HG02588 (cell line): ENCODE data around the gene SDF2L1.
"Not testable (repeated sequence)": the region's sequence is repeated elsewhere in the genome, so short reads cannot be mapped to it uniquely, and the experiment has no call there.

ENCODE experiments used
- ATAC-seq: cut with Tn5 transposase; IDR thresholded peaks from one replicate; pipeline ENCODE4 v1.9.1; 2021; ENCODE audit warnings: mild to moderate bottlenecking, moderate library complexity; ENCODE audit not compliant: unreplicated experiment

The SDF2L1 gene

DNA sequence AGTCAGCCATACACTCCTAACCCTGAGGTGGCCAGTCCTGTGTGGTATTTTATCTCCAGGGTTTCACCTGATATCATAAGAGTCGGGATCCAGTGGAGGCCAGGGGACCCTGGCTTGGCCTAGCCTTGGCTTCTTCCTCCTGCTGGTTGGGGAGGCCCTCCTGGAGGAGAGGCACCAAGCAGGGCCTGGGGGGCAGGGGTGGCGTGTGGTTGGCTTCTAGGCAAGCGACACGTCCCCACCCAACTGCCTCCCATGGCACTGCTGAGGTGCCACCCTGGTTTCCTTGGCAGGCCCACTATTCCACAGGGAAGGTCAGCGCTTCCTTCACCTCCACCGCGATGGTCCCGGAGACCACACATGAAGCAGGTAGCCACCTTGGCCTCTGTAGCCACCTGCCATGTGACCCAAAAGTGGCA lies 44.1 kb downstream of the SDF2L1 start:
- ATAC-seq = no peak

DNA sequence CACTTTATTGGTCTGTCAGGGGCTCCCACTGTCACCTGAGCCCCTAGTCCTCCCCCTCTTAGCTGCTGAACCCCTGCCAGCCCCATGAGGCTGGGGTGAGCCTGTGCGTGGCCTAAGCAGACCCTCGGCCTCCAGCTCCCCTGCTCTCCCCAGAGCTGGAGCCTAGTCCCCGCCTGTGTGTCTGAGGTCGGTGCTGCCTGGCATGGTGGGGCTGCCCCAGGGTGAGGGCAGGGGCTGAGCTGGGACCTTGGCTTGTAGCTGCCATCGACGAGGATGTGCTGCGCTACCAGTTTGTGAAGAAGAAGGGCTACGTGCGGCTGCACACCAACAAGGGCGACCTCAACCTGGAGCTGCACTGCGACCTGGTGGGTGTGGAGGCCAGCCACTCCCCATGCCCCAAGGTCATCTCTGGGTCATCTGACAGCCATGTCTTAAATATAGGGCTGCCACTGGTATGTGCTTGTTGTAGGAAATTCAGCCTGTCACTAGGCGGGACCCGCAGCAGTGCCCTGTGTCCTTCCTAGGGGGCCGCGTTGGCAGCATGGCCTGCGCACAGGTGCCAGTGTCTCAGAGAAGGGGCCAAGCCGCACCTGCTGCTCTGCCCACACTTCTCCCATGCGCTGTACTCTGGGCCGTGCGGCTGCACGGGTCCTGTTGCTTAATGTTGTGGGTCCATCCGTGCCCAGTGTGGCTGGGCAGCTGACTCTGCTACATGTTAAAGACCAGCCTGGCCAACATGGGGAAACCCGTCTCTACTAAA lies 44.7 kb downstream of the SDF2L1 start:
- no peak for ATAC-seq

DNA sequence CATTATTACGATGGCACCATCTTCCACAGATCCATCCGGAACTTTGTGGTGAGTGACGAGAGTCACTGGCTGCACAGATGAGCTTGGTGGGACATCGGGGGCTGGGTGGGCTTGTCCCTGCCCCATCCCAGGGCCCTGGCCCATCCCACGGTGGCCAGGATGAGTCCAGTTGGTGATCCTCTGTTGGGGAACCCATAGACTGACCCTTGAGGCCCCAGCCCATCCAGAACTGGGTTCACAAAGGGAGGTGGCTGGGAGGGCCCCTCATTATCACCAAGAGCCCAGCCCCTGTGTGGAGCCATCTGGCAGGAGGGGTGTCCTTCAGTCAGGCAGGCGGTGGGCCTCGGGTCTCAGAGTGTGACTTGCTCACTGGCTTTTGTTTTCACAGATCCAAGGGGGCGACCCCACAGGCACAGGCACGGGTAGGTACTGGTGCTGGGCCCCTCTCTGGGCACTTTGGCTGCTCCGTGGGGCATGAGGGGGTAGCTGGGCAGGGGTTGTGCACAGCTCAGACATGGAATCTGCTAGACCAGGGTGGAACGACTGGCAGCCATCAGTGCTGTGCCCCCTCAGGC lies 45.7 kb downstream of the SDF2L1 start:
- no peak for ATAC-seq

DNA sequence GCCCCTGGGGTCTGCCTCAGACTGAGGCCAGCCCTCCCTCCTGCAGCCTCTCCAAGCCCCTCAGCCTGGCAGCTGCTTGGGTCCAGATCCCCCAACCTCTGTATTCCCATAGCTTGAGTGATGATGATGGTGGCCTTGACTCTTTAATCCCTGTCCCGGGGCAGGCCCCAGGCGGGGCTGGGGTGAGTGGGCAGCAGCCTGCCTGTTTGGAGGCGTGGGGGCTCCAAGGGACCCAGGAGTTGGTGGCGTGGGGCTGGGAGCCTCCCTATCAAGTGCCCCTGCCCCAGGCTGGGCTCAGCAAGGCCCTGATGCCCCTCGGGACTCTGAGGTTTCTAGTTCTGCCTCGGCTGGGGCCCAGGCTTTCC lies 46.2 kb downstream of the SDF2L1 start:
- no peak for ATAC-seq

DNA sequence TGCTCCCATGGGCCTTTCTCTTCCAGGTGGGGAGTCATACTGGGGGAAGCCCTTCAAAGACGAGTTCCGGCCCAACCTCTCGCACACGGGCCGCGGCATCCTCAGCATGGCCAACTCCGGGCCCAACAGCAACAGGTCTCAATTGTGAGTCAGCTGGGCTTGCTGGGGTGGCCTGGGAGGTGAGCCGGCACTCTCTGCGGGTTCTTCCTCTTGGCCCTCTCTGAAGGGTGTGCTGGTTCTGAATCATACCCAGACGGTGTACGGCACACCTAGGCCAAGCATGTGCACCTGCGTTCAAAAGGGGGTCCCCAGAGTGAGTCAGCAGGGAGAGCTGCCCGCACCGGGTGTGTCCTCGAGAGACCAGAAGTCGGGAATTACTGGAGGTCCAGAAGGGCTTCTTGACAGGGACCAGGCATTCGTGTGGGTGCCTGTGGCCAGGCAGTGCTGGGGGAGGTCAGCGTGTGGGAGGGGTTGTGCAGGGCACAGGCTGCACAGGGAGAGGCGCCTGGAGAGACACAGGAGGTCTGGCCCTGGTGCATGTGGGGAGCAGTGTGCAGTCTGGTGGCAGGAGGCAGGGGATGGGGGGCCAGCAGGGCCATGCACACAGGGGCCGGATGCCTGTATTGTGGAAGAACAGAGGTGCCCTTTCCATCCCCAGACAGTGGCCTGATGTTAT lies 46.7 kb downstream of the SDF2L1 start:
- ATAC-seq = no peak

DNA sequence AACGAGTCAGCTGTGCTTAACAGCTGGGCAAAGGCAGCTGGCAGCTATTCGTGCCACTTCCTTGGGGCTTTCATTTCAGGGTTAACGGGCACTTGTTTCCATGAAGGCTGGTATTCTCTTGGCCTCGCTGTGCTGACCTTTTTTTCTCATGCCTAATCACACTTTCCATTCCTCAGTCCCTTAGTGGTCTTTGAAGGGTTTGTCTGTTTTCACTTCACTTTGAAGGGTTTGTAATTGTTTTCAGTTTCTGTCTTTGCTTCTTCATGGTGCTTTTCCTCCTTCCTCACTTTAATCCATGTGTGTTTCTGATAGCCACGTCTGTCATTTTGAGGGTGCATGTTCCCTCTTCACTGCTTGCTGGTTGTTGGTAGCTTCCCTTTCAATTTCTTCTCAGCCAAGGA lies 48.3 kb downstream of the SDF2L1 start:
- ATAC-seq = no peak

DNA sequence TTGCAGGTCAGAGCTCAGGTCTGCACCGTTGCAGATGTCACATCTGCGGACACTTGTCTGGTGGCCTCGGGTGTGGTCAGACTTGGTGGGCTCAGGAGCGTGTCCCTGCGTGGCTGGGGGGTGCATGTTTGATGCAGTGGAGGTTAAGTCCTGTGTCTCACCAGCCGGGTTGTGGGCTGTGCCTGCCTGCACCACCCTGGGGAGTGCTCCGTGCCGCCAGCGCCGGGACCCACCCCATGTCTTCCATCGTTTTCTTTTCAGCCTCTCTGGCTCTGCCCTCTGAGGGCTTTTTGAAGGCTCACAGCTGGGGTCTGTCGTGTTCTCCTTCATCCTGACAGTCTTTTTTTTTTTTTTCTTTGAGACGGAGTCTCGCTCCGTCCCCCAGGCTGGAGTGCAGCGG lies 49.7 kb downstream of the SDF2L1 start:
- ATAC-seq = no peak

DNA sequence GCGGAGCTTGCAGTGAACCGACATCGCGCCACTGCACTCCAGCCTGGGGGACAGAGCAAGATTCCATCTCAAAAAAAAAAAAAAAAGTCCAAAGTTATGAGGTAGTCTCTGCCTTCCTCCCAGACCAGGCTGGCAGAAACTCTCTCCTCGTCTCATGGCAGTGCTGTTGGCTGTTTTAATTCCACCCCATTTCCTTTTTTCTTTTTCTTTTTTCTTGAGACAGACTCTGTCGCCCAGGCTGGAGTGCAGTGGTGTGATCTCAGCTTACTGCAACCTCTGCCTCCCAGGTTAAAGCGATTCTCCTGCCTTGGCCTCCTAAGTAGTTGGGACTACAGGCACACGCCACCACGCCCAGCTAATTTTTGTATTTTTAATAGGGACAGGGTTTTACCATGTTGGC lies 50.8 kb downstream of the SDF2L1 start:
- ATAC-seq = not testable (repeated sequence)

DNA sequence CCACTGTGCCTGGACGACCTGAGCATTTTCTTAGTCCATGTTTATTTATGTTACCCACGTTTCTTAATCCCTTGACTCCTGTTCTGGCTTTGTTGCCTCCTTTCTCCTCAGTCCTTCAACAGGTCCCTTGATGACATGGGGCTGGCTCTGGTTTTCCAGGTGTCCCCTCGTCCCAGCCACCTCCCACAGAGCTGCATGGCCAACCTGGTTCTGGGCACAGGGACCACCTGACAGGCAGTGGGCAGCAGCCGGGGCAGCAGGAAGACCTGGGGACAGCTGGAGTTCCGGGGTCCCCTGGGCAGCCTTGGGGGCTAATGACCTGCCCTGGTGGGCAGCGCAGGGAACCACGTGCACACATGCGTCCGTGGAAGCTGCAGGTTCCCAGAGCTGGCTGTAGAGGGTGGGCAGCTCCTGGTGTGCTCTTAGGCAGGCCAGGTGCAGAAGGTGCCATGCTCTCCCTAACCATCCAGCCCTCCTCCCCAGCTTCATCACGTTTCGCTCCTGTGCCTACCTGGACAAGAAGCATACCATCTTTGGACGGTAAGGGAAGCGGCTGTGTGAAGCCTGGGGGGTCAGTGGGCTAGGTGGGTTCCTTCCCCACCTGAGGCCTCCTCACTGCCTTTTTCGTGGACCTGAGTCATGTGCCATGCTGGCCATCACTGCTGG lies 51.4 kb downstream of the SDF2L1 start:
- ATAC-seq = no peak
